HepG2 (cell line): ENCODE measurements around the gene NATD1. TPM values are rescaled to one million over a fixed set of nuclear protein-coding genes. Genes with fewer than 3 reads are reported as not detected.

ENCODE experiments used
- ATAC-seq: fragments of 200-7000 bp; cut with Tn5 transposase; 3 replicates; pipeline ENCODE4 v1.9.1; 2020; ENCODE audit warnings: mild to moderate bottlenecking, moderate library complexity
- BruUV-seq: library from RNA; stranded (reverse); fragments of 400-500 nt; replicated peaks from 2 replicates; lab custom pipeline; 2021; lab: Mats Ljungman, UMichigan
- CTCF ChIA-PET: fragments of 300-600 bp; formaldehyde crosslinking; extraction: SDS; loops from one replicate; lab custom pipeline; 2021; ENCODE audit warnings: low total read pairs, inconsistent platforms, low intra/inter-chr PET ratio; lab: Yijun Ruan, JAX
- POLR2A ChIA-PET: fragments of 350-600 bp; sonication (Branson Sonifier 250); formaldehyde crosslinking; loops from one replicate; lab custom pipeline; 2020; ENCODE audit warnings: antibody characterized with exemption, inconsistent platforms; lab: Yijun Ruan, JAX
- DNase-seq: peaks from one replicate; pipeline ENCODE4 v3.0.0-alpha.2; 2015; ENCODE audit warnings: low spot score
- FAIRE-seq: peaks from 3 replicates; lab custom pipeline; 2011; peaks lifted over from hg19 to GRCh38; lab: Jason Lieb, UNC
- H2AFZ ChIP-seq: one replicate; pipeline ENCODE4 v1.6.1; 2011; ENCODE audit warnings: low read length, inconsistent platforms
- H3K27ac ChIP-seq: fragments of 300-600 bp; 3 replicates; pipeline ENCODE4 v1.8.0; 2011; ENCODE audit warnings: mixed run types, mild to moderate bottlenecking, mixed read lengths, low read length, inconsistent platforms; ENCODE audit not compliant: insufficient read depth; ENCODE audit errors: extremely low read length
- H3K27me3 ChIP-seq, 2 experiments: fragments of 200-600 bp in 1 of 2; 2 replicates in 1 of 2; 3 replicates in 1 of 2; pipeline versions ENCODE4 v1.6.0 to v1.8.0; 2011; ENCODE audit warnings: low read length in 2 of 2, mild to moderate bottlenecking in 2 of 2, moderate library complexity in 2 of 2, inconsistent platforms in 1 of 2; ENCODE audit not compliant: insufficient read depth in 2 of 2, control insufficient read depth in 1 of 2
- H3K36me3 ChIP-seq, 2 experiments: fragments of 200-600 bp in 1 of 2; replicated peaks in 1 of 2; 2 replicates in 1 of 2; 3 replicates in 1 of 2; pipeline versions ENCODE4 v1.5.1 to v1.8.0; 2011; ENCODE audit warnings: low read length in 2 of 2, inconsistent platforms in 1 of 2; ENCODE audit not compliant: insufficient read depth in 2 of 2, control insufficient read depth in 1 of 2
- H3K4me1 ChIP-seq: 2 replicates; pipeline ENCODE4 v1.5.1; 2012; ENCODE audit warnings: low read length, inconsistent platforms; ENCODE audit not compliant: insufficient read depth
- H3K4me2 ChIP-seq: 2 replicates; pipeline ENCODE4 v1.6.0; 2011; ENCODE audit warnings: low read depth, low read length, inconsistent platforms
- H3K4me3 ChIP-seq, 3 experiments: fragments of 200-600 bp in 1 of 3; sonication (generic), shearing (Covaris generic) in 1 of 3; replicated peaks in 1 of 3; 2 replicates each; pipeline ENCODE4 v1.5.1; 2011 to 2016; ENCODE audit warnings: low read length in 3 of 3, inconsistent platforms in 2 of 3, low read depth in 2 of 3, mild to moderate bottlenecking in 2 of 3, control low read depth in 1 of 3, mixed read lengths in 1 of 3; ENCODE audit not compliant: insufficient read depth in 1 of 3
- H3K79me2 ChIP-seq: one replicate; pipeline ENCODE4 v1.6.1; 2011; ENCODE audit warnings: low read length, inconsistent platforms; ENCODE audit not compliant: insufficient read depth
- H3K9ac ChIP-seq: 2 replicates; pipeline ENCODE4 v1.6.0; 2011; ENCODE audit warnings: mild to moderate bottlenecking, low read depth, low read length, inconsistent platforms; ENCODE audit not compliant: insufficient read depth
- H3K9me3 ChIP-seq: 2 replicates; pipeline ENCODE4 v1.5.1; 2012; ENCODE audit warnings: mild to moderate bottlenecking, low read length
- H4K20me1 ChIP-seq: 2 replicates; pipeline ENCODE4 v1.6.0; 2011; ENCODE audit warnings: inconsistent platforms, mild to moderate bottlenecking, low read length, moderate library complexity; ENCODE audit not compliant: insufficient read depth
- CEBPB ChIP-seq: IDR thresholded peaks from 2 replicates; pipeline ENCODE4 v1.6.1; 2011; ENCODE audit warnings: low read depth, low read length, improper control_type of control experiment, borderline replicate concordance
- JUNB ChIP-seq: sonication (generic); formaldehyde crosslinking; IDR thresholded peaks from 2 replicates; pipeline ENCODE4 v1.8.0; 2022; ENCODE audit warnings: missing genetic modification reagents, mild to moderate bottlenecking, borderline replicate concordance
- KLF16 ChIP-seq, 2 experiments: sonication (generic) in 1 of 2; formaldehyde crosslinking in 1 of 2; IDR thresholded peaks; 2 replicates each; pipeline versions ENCODE4 v1.6.1 to v1.8.0; 2016 to 2023; ENCODE audit warnings: missing genetic modification reagents in 2 of 2, missing compliant biosample characterization in 1 of 2
- KLF9 ChIP-seq: IDR thresholded peaks from 2 replicates; pipeline ENCODE4 v1.6.1; 2016; ENCODE audit warnings: low read depth
- LRRFIP1 ChIP-seq: sonication (generic); formaldehyde crosslinking; conservative IDR thresholded peaks from 2 replicates; pipeline ENCODE4 v1.4.0; 2020; ENCODE audit warnings: missing genetic modification reagents
- MAF1 ChIP-seq: sonication (generic); formaldehyde crosslinking; IDR thresholded peaks from 2 replicates; pipeline ENCODE4 v1.5.0; 2020; ENCODE audit warnings: missing genetic modification reagents, borderline replicate concordance
- MYC ChIP-seq: sonication (generic); formaldehyde crosslinking; IDR thresholded peaks from 2 replicates; pipeline ENCODE4 v1.9.0; 2021; ENCODE audit warnings: missing genetic modification reagents, borderline replicate concordance
- RORA ChIP-seq: sonication (generic); formaldehyde crosslinking; IDR thresholded peaks from 2 replicates; pipeline ENCODE4 v1.5.0; 2020; ENCODE audit warnings: mild to moderate bottlenecking, missing genetic modification reagents, moderate library complexity
- SETDB1 ChIP-seq: sonication (generic); formaldehyde crosslinking; IDR thresholded peaks from 2 replicates; pipeline ENCODE4 v1.5.1; 2020; ENCODE audit warnings: missing genetic modification reagents, mild to moderate bottlenecking, borderline replicate concordance
- ZNF546 ChIP-seq: sonication (generic); formaldehyde crosslinking; conservative IDR thresholded peaks from 2 replicates; pipeline ENCODE4 v1.8.1; 2023; ENCODE audit warnings: mild to moderate bottlenecking, missing genetic modification reagents
- ZNF629 ChIP-seq: sonication (generic); formaldehyde crosslinking; conservative IDR thresholded peaks from 2 replicates; pipeline ENCODE4 v1.5.0; 2020; ENCODE audit warnings: missing genetic modification reagents
- ZNF691 ChIP-seq: sonication (generic); formaldehyde crosslinking; IDR thresholded peaks from 2 replicates; pipeline ENCODE4 v1.4.0; 2020; ENCODE audit warnings: missing genetic modification reagents, low read depth, mild to moderate bottlenecking, borderline replicate concordance
- WGBS: methylation state at CpG from one replicate; pipeline ENCODE4 v1.1.6; 2017; ENCODE audit warnings: low lambda C conversion rate; 5-methylcytosine and 5-hydroxymethylcytosine counted together
- in situ Hi-C: cut with HindIII; loops from 2 replicates; pipeline ENCODE4 v1.10.0; 2017; ENCODE audit warnings: low pct_unique_long_range_greater_than_20kb; ENCODE audit not compliant: extremely low pct_ligation_motif_present
- intact Hi-C: fragments of 100-400 bp; cut with micrococcal nuclease; formaldehyde crosslinking; loops from one replicate; pipeline ENCODE4 v1.10.0; 2022; ENCODE audit not compliant: unreplicated experiment
- polyA plus RNA-seq, 8 experiments: library from polyadenylated mRNA; depleted of rRNA in 3 of 8; stranded (reverse) in 7 of 8; unstranded in 1 of 8; fragments of >200 nt; fragmentation: Illumina TruSeq in 4 of 8; extraction: Trizol in 4 of 8; gene quantifications; 2 replicates each; pipeline versions ENCODE4 v1.2.1 to v1.2.3, GENCODE V29; 2011 to 2016; ENCODE audit warnings: low read depth in 4 of 8, missing spikeins in 1 of 8, mixed read lengths in 1 of 8; ENCODE audit not compliant: insufficient read depth in 1 of 8
- total RNA-seq, 5 experiments: library from RNA; depleted of rRNA; stranded (reverse); fragments of >200 nt; fragmentation: Illumina TruSeq; extraction: Trizol; gene quantifications; 2 replicates each; pipeline ENCODE4 v1.2.3, GENCODE V29; 2016; ENCODE audit warnings: low read depth in 1 of 5

Gene NATD1
- total and polyA plus RNA-seq, 2 of the 13 experiments (the other 11 are each of a cell fraction or from before 2014, with no cell fraction given) = 0.31 to 2.3 TPM

DNA sequence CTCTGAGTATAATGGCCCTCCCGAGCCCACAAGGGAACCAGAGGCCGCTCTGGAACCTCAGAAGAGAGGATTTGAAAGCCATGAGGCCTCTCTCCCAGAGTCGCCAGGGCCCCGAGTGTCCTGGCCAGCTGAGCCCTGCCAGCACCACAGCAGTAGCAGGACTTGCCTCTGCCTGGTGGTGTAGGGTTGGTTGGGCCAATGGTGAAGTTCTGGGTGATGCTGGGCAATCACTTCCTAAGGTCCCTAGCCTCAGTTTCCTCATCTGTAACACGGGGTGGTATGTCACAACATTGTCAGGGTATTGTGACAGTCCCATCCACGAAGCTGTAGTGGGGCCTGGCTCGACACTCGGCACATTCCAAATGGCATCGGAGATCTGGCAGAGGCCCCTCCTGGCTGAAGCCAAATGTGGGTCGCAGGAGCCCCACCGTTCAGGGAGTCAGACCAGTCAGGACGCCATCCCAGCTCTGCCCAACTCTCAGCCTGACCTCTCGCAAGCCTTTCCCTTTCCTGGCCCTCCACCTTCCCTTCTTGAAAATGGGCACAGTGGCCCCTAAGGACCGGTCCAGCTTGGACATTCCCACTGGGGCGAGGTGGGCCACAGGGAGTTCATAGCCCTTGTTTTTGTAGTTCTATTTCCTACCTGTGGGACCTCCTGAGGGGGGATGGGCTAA lies 1.7 kb downstream of the NATD1 start:
- Histone ChIP-seq H3K9me3 (no peaks in the 10 kb centered on the region), H3K9ac (no peak overlapping the region), H3K79me2 (no peaks in the 10 kb centered on the region), H2AFZ (no peak overlapping the region), H3K4me1 (peaks cover 28% of the 10 kb centered on the region), H3K36me3 (no peaks in the 10 kb centered on the region), H4K20me1 (peaks cover 6% of the 10 kb centered on the region; the same call in 1 of the 2 replicates), H3K4me2 (peak overlapping the region; percentile 87; the same call in 1 of the 2 replicates), H3K27ac (no peak overlapping the region), H3K27me3 (peaks cover 3 to 39% of the 10 kb centered on the region in 2 experiments; a peak in 4 of 5 replicates), H3K4me3 (no peak overlapping the region)
- BruUV-seq = no TSS peak
- in situ Hi-C loops (no loop called here), intact Hi-C loops (loop anchor here (5.0 kb wide), 1 partner anchor 36 kb away; no protein-coding TSS in a partner anchor)
- POLR2A ChIA-PET = no interaction called here
- no peak for ATAC-seq
- TF ChIP-seq ZNF629 (CRISPR knock-in tag) (peak; percentile 78), KLF9 (no peak), KLF16 (CRISPR knock-in tag; IDR thresholded peaks at IDR 0.05) (no peak), CEBPB (peak; percentile 37; the same call in 1 of the 2 replicates), SETDB1 (no peak)
- WGBS = 56% methylated on average over 8 of the region's 15 CpGs
- DNase-seq = no peak
- no peak for FAIRE-seq
- CTCF ChIA-PET = no interaction called here

DNA sequence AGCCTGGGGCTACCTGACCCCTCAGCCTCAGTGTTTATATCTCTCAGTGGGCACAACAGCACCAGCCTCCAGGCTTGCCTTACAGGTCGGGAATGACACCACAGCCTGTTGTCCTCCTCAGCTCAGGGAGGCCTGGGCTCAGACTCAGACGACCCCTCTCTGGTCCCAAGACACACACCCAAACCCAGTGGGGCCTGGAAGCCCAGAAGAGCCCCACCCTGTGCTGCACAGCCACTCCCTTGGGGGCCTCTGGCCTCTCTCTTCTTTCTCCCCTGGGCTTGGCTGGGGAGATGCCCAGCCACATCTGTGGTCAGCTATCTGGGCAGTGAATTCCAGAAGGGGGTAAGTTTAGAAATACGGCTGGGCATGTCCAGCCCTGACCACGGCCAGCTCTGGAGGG lies 2.4 kb downstream of the NATD1 start:
- no peaks in the 10 kb centered on the region for H3K9me3 ChIP-seq
- no TSS peak for BruUV-seq
- FAIRE-seq (no peak), DNase-seq (no peak), ATAC-seq (no peak)
- H2AFZ ChIP-seq = no peak overlapping the region
- no peak overlapping the region for H3K27ac ChIP-seq
- ChIA-PET POLR2A (no interaction called here), CTCF (no interaction called here)
- H3K4me2 ChIP-seq = no peak overlapping the region
- H3K79me2 ChIP-seq = no peaks in the 10 kb centered on the region
- TF ChIP-seq ZNF546 (CRISPR knock-in tag) (no peak), MYC (CRISPR knock-in tag) (no peak), ZNF691 (CRISPR knock-in tag) (no peak), LRRFIP1 (CRISPR knock-in tag) (no peak), RORA (CRISPR knock-in tag) (no peak), JUNB (CRISPR knock-in tag) (no peak), MAF1 (CRISPR knock-in tag) (no peak)
- H3K36me3 ChIP-seq = no peaks in the 10 kb centered on the region
- intact Hi-C loops (loop anchor here (5.0 kb wide), 1 partner anchor 36 kb away; no protein-coding TSS in a partner anchor), in situ Hi-C loops (no loop called here)
- peaks cover 3 to 39% of the 10 kb centered on the region in 2 experiments; a peak in 4 of 5 replicates for H3K27me3 ChIP-seq
- H4K20me1 ChIP-seq = peaks cover 6% of the 10 kb centered on the region; the same call in 1 of the 2 replicates
- no peak overlapping the region for H3K4me3 ChIP-seq
- peaks cover 28% of the 10 kb centered on the region for H3K4me1 ChIP-seq
- 0% methylated on average over 2 of the region's 4 CpGs for WGBS
- H3K9ac ChIP-seq = no peak overlapping the region
